ENCODE results near the gene ABAT. TPM values are rescaled to one million over a fixed set of nuclear protein-coding genes. Genes with fewer than 3 reads are reported as not detected.

ABAT gene
- total and polyA plus RNA-seq, 2 of the 8 experiments (the other 6 are each of a cell fraction or from before 2014, with no cell fraction given), result 6.4 to 8.4 TPM

DNA sequence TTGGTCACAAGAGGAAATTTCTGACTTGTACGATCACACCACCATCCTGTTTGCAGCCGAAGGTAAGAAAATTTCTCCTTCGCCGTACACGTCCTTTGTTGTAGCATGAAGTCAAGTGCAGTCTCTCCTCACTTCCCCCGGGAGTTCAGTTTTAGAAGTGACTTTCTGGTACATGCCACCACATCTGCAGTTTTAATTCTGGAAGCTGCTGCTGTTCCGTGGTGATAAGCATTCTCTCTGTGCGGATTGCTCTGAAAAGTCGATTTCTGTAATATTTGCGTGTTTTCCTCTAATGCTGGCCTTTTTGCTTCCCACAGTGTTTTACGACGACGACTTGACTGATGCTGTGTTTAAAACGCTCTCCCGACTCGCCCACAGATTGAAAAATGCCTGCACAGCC is 32.3 kb upstream of the ABAT start:
- Histone ChIP-seq H3K4me3 (ENCODE audit: extremely low read depth in 1 of 4, insufficient read depth in 2 of 4, low read depth in 3 of 4, low read length in 4 of 4) (no peak overlapping the region), H4K20me1 (replicated peaks in 1 of 2; ENCODE audit: control insufficient read depth in 1 of 2, insufficient read depth in 2 of 2, low read length in 2 of 2) (peaks cover 6 to 10% of the 10 kb centered on the region in 2 experiments), H4K8ac (ENCODE audit: extremely low read depth, insufficient read depth, low read length) (no peak overlapping the region), H3K27me3 (replicated peaks in 1 of 4; ENCODE audit: control insufficient read depth in 3 of 4, extremely low read depth in 1 of 4, insufficient read depth in 3 of 4, low read length in 3 of 4) (no peaks in the 10 kb centered on the region), H3K14ac (ENCODE audit: insufficient read length) (no peak overlapping the region), H3K4me1 (replicated peaks in 1 of 4; ENCODE audit: control insufficient read depth in 3 of 4, insufficient read depth in 4 of 4, low read length in 3 of 4) (no peaks in the 10 kb centered on the region), H3K4me2 (ENCODE audit: insufficient read depth in 1 of 2, low read depth in 2 of 2, low read length in 2 of 2) (no peak overlapping the region), H3K9ac (replicated peaks in 1 of 4; ENCODE audit: extremely low read depth in 1 of 4, low read depth in 3 of 4, low read length in 3 of 4) (no peak overlapping the region), H4K5ac (ENCODE audit: insufficient read length, low read depth, low read length) (no peak overlapping the region), H2BK20ac (ENCODE audit: low read length) (no peak overlapping the region), H2BK15ac (ENCODE audit: low read length) (no peak overlapping the region), H2BK5ac (ENCODE audit: low read depth, low read length) (no peak overlapping the region), H3K18ac (ENCODE audit: extremely low read depth, low read length) (no peak overlapping the region), H3K79me1 (ENCODE audit: low read depth, low read length) (no peaks in the 10 kb centered on the region; the same call in 1 of the 2 replicates), H3K36me3 (ENCODE audit: control insufficient read depth in 2 of 4, insufficient read depth in 4 of 4, low read length in 3 of 4) (peaks cover 48 to 85% (median 78%) of the 10 kb centered on the region in 4 experiments), H4K91ac (replicated peaks; ENCODE audit: insufficient read length, low read length) (no peak overlapping the region), H2BK120ac (replicated peaks; ENCODE audit: low read depth, low read length) (no peak overlapping the region), H3K4ac (replicated peaks; ENCODE audit: insufficient read length, low read depth, low read length) (no peak overlapping the region), H2BK12ac (ENCODE audit: low read depth, low read length) (no peak overlapping the region), H2AK5ac (ENCODE audit: low read depth, low read length) (no peak overlapping the region), H3K79me2 (ENCODE audit: control insufficient read depth in 1 of 2, insufficient read depth in 2 of 2, low read length in 2 of 2) (no peaks in the 10 kb centered on the region), H3K27ac (ENCODE audit: low read depth, low read length) (no peak overlapping the region), H3K23me2 (ENCODE audit: low read depth, low read length) (no peaks in the 10 kb centered on the region; the same call in 1 of the 2 replicates), H3K9me3 (ENCODE audit: insufficient read depth in 2 of 2, low read depth in 1 of 2, low read length in 1 of 2) (no peaks in the 10 kb centered on the region), H2AFZ (ENCODE audit: low read length) (no peak overlapping the region), H3K23ac (ENCODE audit: insufficient read length) (no peak overlapping the region), H3K56ac (replicated peaks; ENCODE audit: insufficient read length, low read depth, low read length) (no peak overlapping the region)
- ChIA-PET CTCF (ENCODE audit: partially characterized antibody) (interaction anchor here (1.7 to 2.4 kb wide), 2 partner anchors 11 to 70 kb away, joined by 7 to 8 read pairs; no protein-coding TSS in a partner anchor), POLR2A (ENCODE audit: partially characterized antibody) (interaction anchor here (1.2 to 1.5 kb wide), 2 partner anchors 12 to 15 kb away, joined by 3 to 9 read pairs; no protein-coding TSS in a partner anchor)
- TF ChIP-seq CBX5 (IDR thresholded peaks at IDR 0.05; ENCODE audit: low read depth, low read length) (no peak), KDM4A (IDR thresholded peaks at IDR 0.05; ENCODE audit: low read depth, low read length, severe bottlenecking) (no peak), E2F6 (IDR thresholded peaks at IDR 0.05) (no peak), HDAC6 (IDR thresholded peaks at IDR 0.05; ENCODE audit: low read depth, low read length) (no peak), GTF2F1 (IDR thresholded peaks at IDR 0.05; ENCODE audit: borderline replicate concordance, low read depth, low read length) (no peak), SP1 (IDR thresholded peaks at IDR 0.05; ENCODE audit: low read depth, low read length) (no peak), RXRA (IDR thresholded peaks at IDR 0.05; ENCODE audit: insufficient read depth, low read depth, low read length) (no peak), BCL11A (IDR thresholded peaks at IDR 0.05; ENCODE audit: low read depth in 2 of 2, low read length in 2 of 2) (no peak), POLR2AphosphoS5 (IDR thresholded peaks at IDR 0.05; ENCODE audit: low read depth, low read length) (no peak)
- TF ChIP-seq, protein P1, sequence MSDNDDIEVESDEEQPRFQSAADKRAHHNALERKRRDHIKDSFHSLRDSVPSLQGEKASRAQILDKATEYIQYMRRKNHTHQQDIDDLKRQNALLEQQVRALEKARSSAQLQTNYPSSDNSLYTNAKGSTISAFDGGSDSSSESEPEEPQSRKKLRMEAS (IDR thresholded peaks at IDR 0.05), result no peak
- TF ChIP-seq, protein P2, sequence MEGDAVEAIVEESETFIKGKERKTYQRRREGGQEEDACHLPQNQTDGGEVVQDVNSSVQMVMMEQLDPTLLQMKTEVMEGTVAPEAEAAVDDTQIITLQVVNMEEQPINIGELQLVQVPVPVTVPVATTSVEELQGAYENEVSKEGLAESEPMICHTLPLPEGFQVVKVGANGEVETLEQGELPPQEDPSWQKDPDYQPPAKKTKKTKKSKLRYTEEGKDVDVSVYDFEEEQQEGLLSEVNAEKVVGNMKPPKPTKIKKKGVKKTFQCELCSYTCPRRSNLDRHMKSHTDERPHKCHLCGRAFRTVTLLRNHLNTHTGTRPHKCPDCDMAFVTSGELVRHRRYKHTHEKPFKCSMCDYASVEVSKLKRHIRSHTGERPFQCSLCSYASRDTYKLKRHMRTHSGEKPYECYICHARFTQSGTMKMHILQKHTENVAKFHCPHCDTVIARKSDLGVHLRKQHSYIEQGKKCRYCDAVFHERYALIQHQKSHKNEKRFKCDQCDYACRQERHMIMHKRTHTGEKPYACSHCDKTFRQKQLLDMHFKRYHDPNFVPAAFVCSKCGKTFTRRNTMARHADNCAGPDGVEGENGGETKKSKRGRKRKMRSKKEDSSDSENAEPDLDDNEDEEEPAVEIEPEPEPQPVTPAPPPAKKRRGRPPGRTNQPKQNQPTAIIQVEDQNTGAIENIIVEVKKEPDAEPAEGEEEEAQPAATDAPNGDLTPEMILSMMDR (IDR thresholded peaks at IDR 0.05; ENCODE audit: control extremely low read depth in 1 of 3, insufficient read depth in 1 of 3, low read depth in 1 of 3, low read length in 3 of 3), result no peak
- no peak for DNase-seq (ENCODE audit: low read depth in 1 of 2, low spot score in 2 of 2)
- no peak for FAIRE-seq
- 87% methylated on average over 16 of the region's 16 CpGs; no CpG with 5 or more reads in 1 of the 2 experiments for WGBS, 2 experiments (ENCODE audit: extremely low coverage in 1 of 2, insufficient coverage in 1 of 2, insufficient read length in 1 of 2, insufficient replicate concordance in 2 of 2, low coverage in 1 of 2, low lambda C conversion rate in 2 of 2, missing lambda C conversion rate in 1 of 2)
